Peyer's patch (tissue), 4 donors: ENCODE data around the gene ST6GALNAC4. TPM values are rescaled to one million over a fixed set of nuclear protein-coding genes. Genes with fewer than 3 reads are reported as not detected.
A peak's percentile ranks its signal among the peaks of the same experiment; 100 is the strongest.

Experiments used
- DNase-seq, 3 donors: peaks; one replicate each; pipeline ENCODE4 v3.0.0-alpha.2; 2017 to 2019
- H3K27ac ChIP-seq, 4 donors: fragments of 200-600 bp; sonication (generic); one replicate each; pipeline ENCODE4 v1.5.1; 2016 to 2019
- H3K27me3 ChIP-seq, 2 donors: fragments of 200-600 bp; sonication (generic); one replicate each; pipeline ENCODE4 v1.5.1; 2019
- H3K36me3 ChIP-seq, 3 donors: fragments of 200-600 bp; sonication (generic); one replicate each; pipeline ENCODE4 v1.5.1; 2016 to 2019
- H3K4me1 ChIP-seq, 4 donors: fragments of 200-600 bp; sonication (generic); one replicate each; pipeline ENCODE4 v1.5.1; 2016 to 2019
- H3K4me3 ChIP-seq, 4 donors: fragments of 200-600 bp; sonication (generic); 1 replicate in 3 of 4; 2 replicates in 1 of 4; pipeline ENCODE4 v1.5.1; 2016 to 2019; ENCODE audit warnings: mild to moderate bottlenecking in 1 of 4
- H3K9me3 ChIP-seq, 4 donors: fragments of 200-600 bp; sonication (generic); one replicate each; pipeline ENCODE4 v1.5.1; 2016 to 2019; ENCODE audit warnings: mild to moderate bottlenecking in 1 of 4
- CTCF ChIP-seq, 6 experiments: fragments of 450-650 bp in 4 of 6; fragments of 200-600 bp in 2 of 6; sonication (generic) in 1 of 6; IDR thresholded peaks; one replicate each; pipeline ENCODE4 v1.5.1; 2017 to 2019; ENCODE audit warnings: antibody characterized with exemption in 6 of 6, mild to moderate bottlenecking in 3 of 6, moderate library complexity in 1 of 6
- POLR2A ChIP-seq, 2 donors: fragments of 450-650 bp; IDR thresholded peaks; one replicate each; pipeline ENCODE4 v1.5.1; 2017; ENCODE audit warnings: antibody characterized with exemption in 2 of 2, mild to moderate bottlenecking in 2 of 2, moderate library complexity in 2 of 2
- total RNA-seq, 4 donors: library from RNA; depleted of rRNA; stranded (reverse); fragments of >200 nt; gene quantifications; one replicate each; pipeline ENCODE4 v1.1.0, GENCODE V29; 2016

The ST6GALNAC4 gene
- total RNA-seq, 4 donors from 2014 or later: 39.9 to 119 (median 46.7) TPM

GRCh38 chr9:127958728-127959127 lies 41.9 kb upstream of the ST6GALNAC4 start:
- Histone ChIP-seq H3K27ac (no peak overlapping the region), H3K4me1 (peaks cover 13 to 67% (median 42%) of the 10 kb centered on the region in 4 donors), H3K36me3 (no peaks in the 10 kb centered on the region)

GRCh38 chr9:127955294-127956015 lies 38.6 kb upstream of the ST6GALNAC4 start:
- Histone ChIP-seq H3K27ac (peak overlapping the region; percentile 61 to 95 (median 78)), H3K9me3 (no peaks in the 10 kb centered on the region), H3K36me3 (peaks cover 0 to 10% (median 0%) of the 10 kb centered on the region in 3 donors), H3K27me3 (no peaks in the 10 kb centered on the region), H3K4me3 (peak overlapping the region in 2 of 4 donors; percentile 3 to 22), H3K4me1 (peaks cover 11 to 62% (median 32%) of the 10 kb centered on the region in 4 donors)
- TF ChIP-seq CTCF (IDR thresholded peaks at IDR 0.05): peak; percentile 46 to 91 (median 70)
- TF ChIP-seq POLR2A (IDR thresholded peaks at IDR 0.05): peak in 1 of 2 donors; percentile 61
- peak; percentile 64 to 95 (median 90) for DNase-seq

More at GRCh38 chr9:127958728-127959127, 41.9 kb upstream of the ST6GALNAC4 start:
- Histone ChIP-seq H3K9me3 (no peaks in the 10 kb centered on the region), H3K27me3 (no peaks in the 10 kb centered on the region), H3K4me3 (no peak overlapping the region)
- TF ChIP-seq POLR2A (IDR thresholded peaks at IDR 0.05) (no peak), CTCF (IDR thresholded peaks at IDR 0.05) (no peak)
- DNase-seq: no peak

- TF ChIP-seq POLR2A (IDR thresholded peaks at IDR 0.05) (no peak), CTCF (IDR thresholded peaks at IDR 0.05) (no peak)
Measured at GRCh38 chr9:127954831-127955293, 38.0 kb upstream of the ST6GALNAC4 start.

GRCh38 chr9:127953768-127954505 lies 37.1 kb upstream of the ST6GALNAC4 start:
- Histone ChIP-seq H3K27me3 (no peaks in the 10 kb centered on the region), H3K4me3 (no peak overlapping the region), H3K4me1 (peaks cover 9 to 64% (median 30%) of the 10 kb centered on the region in 4 donors), H3K36me3 (peaks cover 0 to 22% (median 0%) of the 10 kb centered on the region in 3 donors), H3K27ac (peak overlapping the region in 3 of 4 donors; percentile 61 to 95 (median 70)), H3K9me3 (no peaks in the 10 kb centered on the region)
- no peak for DNase-seq
- TF ChIP-seq CTCF (IDR thresholded peaks at IDR 0.05) (no peak), POLR2A (IDR thresholded peaks at IDR 0.05) (no peak)

More at GRCh38 chr9:127954831-127955293, 38.0 kb upstream of the ST6GALNAC4 start:
- H3K9me3 ChIP-seq: no peaks in the 10 kb centered on the region
- H3K27me3 ChIP-seq: no peaks in the 10 kb centered on the region
- peaks cover 9 to 59% (median 30%) of the 10 kb centered on the region in 4 donors for H3K4me1 ChIP-seq
- no peak for DNase-seq
- peak overlapping the region; percentile 61 to 95 (median 78) for H3K27ac ChIP-seq
- peaks cover 0 to 16% (median 0%) of the 10 kb centered on the region in 3 donors for H3K36me3 ChIP-seq
- peak overlapping the region in 2 of 4 donors; percentile 3 to 10 for H3K4me3 ChIP-seq

GRCh38 chr9:127953154-127953553 lies 36.3 kb upstream of the ST6GALNAC4 start:
- TF ChIP-seq CTCF (IDR thresholded peaks at IDR 0.05) (no peak), POLR2A (IDR thresholded peaks at IDR 0.05) (no peak)
- peak overlapping the region in 3 of 4 donors; percentile 49 to 95 (median 63) for H3K27ac ChIP-seq
- no peak for DNase-seq

More at GRCh38 chr9:127953154-127953553, 36.3 kb upstream of the ST6GALNAC4 start:
- Histone ChIP-seq H3K4me1 (peaks cover 9 to 64% (median 30%) of the 10 kb centered on the region in 4 donors), H3K36me3 (peaks cover 0 to 30% (median 0%) of the 10 kb centered on the region in 3 donors), H3K27me3 (no peaks in the 10 kb centered on the region), H3K4me3 (no peak overlapping the region), H3K9me3 (no peaks in the 10 kb centered on the region)
